A673 (cell line): ENCODE measurements around the gene TXNRD3.

Source experiments
- CTCF ChIP-seq: fragments of 300-800, 200-600 bp; sonication (generic); conservative IDR thresholded peaks from 2 replicates; pipeline ENCODE4 v1.5.1; 2017; ENCODE audit warnings: low read depth, mild to moderate bottlenecking, antibody characterized with exemption, low read length, moderate library complexity, mixed read lengths
- EZH2 ChIP-seq: fragments of 200-600 bp; sonication (generic); IDR thresholded peaks from 2 replicates; pipeline ENCODE4 v1.6.1; 2017; ENCODE audit warnings: borderline replicate concordance, low read depth, mild to moderate bottlenecking, mixed read lengths, antibody characterized with exemption, low read length; ENCODE audit not compliant: poor library complexity, severe bottlenecking

DNA sequence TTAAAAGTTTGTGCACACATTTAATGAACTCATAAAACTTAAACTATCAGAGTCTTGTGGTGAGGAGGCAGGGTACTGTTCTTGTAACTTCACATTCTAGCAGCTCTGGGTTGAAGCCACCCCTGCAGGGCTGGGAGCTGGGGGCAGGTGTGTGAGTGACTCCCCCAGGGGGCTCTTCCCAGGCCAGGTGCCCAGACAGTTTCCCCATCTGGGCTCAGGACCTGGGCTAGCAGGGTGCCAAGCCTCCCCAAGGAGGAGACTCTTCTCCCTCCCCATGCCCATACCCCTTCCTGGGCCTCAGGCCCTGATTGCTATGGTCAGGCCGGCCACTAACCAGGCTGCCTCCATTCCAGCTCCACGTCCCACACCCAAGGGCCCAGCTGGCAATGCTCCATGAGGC lies 27.1 kb upstream of the TXNRD3 start:
- TF ChIP-seq CTCF, result no peak
- TF ChIP-seq EZH2, result no peak
